GM21723 (cell line): ENCODE data around the gene SFRP5.

Source experiments
- ATAC-seq: cut with Tn5 transposase; IDR thresholded peaks from one replicate; pipeline ENCODE4 v1.9.1; 2021; ENCODE audit warnings: mild to moderate bottlenecking, moderate library complexity; ENCODE audit not compliant: unreplicated experiment

The SFRP5 gene

GRCh38 chr10:97766996-97767924 lies 4.5 kb downstream of the SFRP5 start:
- ATAC-seq: no peak

- ATAC-seq: no peak
Observed at GRCh38 chr10:97766106-97766810, 5.5 kb downstream of the SFRP5 start.

GRCh38 chr10:97765201-97765600 lies 6.6 kb downstream of the SFRP5 start:
- ATAC-seq: no peak

DNA sequence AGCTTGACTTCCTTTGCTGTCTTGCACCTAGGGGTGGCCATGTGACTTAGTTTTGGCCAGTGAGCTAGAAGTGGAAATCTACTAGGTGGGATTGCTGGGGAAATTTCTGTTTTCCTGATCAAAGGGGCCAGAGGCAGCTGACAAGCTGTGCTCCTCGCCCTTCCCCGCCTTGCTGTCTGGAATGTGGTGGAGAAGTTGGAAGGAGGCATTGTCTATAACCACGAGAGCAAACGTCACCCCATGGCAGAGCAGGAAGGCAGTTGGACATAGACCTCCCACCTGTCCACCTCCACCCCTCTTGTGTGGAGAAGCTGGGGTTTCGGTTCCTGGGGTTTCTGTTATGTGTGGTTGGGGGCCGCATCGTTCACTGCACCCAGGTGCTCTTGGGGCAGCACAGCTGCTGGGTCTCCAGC lies 7.3 kb downstream of the SFRP5 start:
- ATAC-seq: no peak

DNA sequence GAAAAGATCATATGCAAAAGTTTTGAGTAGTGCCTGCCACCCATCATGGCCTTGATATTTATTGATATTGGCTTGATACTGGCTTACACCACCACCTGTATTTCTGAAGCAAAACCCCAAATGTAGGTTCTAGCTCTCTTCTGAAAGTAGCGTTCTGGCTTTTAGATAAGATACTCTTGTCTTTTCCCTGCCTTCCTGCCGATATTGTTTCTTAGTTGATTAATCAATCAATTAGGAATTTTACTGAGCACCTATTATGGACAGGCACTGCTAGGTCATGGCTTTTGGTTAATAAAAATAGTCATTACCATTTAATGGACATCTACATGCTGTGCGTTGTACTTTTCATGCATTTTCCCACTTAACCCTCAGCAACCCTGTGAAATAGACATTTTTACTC lies 7.9 kb downstream of the SFRP5 start:
- no peak for ATAC-seq

DNA sequence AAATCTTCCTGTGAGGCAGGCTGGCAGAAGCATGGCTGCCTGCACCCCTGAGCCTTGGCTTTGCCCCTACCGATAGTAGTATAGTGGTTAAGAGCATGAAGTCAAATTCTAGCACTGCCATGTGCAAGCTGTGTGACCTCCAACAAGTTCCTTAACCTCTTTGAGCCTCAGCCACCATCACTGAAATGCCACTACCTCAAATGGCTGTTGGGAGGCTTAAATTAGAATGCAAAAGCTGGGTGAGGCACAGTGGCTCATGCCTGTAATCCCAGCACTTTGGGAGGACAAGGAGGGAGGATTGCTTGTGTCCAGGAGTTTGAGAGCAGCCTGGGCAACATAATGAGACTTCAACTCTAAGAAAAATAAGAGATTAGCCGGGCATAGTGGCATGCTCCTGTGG lies 8.4 kb downstream of the SFRP5 start:
- ATAC-seq: no peak

GRCh38 chr10:97762816-97763215 lies 9.0 kb downstream of the SFRP5 start:
- ATAC-seq: no peak

DNA sequence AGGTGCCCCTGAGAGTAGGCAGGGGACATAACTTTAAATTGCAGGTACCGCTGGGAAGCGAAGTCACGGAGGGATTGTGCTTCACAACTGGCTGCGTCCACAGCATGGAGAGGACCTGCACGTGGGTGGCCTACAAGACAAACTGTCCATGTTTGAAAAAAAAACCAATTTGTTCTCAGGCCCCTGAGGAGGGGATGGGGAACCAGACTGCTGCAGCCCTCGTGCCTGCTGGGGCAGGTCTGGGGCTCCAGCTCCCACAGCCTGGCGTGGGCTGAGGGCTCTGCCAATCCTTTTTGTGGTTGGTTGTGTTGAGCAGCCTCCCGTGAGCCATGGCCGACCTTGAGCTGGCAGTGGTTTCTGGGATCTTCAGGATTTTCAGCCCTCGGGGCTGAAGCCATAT lies 9.7 kb downstream of the SFRP5 start:
- ATAC-seq: no peak

DNA sequence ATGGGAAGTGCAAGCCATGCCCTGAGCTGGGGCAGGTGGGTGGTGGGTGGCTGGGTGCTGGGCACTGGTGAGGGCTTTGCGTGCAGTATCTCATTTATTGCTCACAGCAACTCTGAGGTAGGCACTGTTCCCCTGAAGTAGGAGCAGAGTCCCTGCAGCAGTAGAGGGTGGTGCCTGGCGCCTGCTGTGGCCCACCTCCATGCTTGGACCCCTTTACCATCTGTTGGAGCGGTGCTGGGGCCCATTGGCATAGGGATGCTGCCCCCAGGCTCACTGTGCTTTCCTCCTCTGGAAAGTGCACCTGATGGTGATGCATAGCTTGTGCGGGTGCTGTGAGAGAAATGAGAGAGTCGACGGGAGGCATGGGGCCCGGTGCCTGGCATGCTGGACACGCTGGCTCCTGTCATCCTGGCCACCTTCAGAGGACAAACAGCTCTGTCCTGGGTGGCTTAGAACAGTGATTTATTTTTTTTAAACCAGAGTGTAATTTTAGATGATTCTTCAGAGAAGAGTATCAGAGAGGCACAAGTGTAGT lies 10.4 kb downstream of the SFRP5 start:
- ATAC-seq: no peak

DNA sequence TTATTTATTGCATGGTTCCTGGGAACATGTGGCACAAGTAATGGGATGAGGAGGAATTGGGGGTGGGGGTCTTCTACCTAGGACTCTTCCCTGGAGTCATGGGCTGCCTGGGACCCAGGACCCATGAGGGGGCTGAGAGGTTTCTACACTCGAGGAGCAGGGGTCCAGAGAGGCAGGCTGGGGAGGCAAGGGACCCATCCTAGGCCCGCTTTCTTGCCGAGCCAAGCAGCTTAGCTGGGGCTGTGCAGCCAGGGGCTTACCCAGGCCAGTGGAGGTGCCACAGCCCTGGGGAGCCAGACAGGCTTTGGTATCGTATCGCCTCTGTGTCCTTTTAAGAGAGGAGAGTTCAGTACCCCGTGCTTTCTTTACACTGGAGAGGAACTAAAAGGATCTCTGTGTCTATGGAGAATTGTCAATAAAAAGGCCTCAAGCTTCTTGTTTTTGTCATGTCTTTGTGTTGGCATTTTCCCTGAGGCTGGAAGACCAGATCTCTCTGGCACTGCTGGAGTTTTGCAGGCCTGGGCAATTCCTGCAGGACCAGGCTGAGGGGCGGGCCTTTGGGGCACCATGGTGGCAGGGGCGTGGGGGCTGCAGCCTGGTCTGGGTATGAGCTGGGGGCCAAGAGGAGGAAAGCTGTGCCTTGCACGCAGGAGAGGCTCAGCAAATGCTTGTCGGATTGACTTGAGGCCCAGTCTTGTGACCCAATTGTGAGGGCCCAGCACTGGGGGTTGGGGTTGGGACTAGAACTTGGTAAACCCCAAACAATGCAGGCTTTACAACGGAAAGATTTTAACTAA lies 11.1 kb downstream of the SFRP5 start:
- ATAC-seq: no peak

DNA sequence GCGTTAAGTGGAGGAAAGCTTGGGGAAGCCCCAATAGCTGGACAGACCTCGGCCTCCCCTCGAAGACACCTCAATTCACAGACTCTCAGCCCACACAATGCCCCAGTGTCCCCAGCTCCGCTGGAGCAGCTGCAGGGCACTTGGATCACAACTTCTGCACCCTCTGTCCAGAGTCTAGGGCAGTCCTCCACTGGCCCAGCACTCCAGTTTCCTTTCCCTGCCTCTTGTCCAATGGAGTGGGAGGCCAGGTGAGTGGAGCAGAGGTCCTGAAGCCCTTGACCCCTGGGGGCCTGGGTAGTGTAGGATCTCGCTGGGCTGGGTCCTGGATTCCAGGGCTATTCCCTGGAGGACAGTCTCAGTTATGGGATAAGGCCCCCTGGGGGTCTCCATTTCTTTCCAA lies 11.9 kb downstream of the SFRP5 start:
- no peak for ATAC-seq

DNA sequence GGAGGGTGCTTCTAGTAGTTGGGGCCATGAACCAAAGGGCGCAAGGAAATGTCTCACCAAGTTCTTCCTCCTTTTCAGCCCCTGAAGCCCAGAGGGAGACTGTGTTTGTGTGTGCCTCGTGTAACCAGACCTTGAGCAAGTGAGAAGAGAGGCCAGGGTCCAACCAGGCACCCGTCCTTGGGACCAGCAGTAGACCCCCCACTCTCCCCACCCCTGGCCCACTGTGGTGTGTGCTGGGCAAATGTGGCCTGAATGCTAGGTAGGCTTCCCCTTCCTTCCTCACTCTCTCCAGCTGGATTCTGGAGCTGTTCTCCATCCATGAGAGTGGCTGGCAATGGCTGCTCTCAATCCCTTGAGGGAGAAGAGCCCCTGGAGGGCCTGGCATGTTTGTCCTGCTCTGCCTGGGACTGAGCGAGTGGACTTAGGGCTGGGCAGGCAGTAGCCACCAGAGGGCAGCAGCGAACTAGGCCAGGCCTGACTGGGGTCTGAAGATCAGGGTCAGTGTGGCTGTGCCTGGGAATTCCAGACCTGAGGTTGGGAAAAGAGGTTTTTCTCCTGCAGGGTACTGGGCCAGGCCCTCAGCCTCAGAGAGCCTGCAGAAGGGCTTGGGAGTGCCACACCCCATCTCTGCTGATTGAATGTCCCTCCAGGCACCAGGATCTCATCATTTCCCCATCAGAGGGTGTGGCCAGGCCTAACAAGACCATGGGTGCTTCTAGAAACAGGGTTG lies 12.5 kb downstream of the SFRP5 start:
- no peak for ATAC-seq

DNA sequence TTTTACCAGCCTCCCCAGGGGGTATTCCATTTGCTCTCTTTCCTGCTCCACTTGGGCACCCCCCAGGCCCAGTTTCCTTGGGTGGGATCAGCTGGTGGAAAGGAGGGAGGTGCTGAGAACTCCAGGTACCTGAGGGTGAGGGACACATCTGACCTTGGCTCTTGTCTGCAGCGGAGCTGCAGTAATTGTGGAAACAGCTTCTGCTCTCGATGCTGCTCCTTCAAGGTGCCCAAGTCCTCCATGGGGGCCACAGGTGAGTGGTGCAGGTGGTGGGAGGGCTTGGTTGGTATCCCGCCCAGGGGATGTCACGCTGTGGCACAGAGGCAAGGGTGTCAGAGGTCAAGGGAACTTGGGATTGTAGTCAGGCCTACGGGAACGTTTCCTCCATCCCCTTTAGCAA lies 14.3 kb downstream of the SFRP5 start:
- ATAC-seq: no peak

GRCh38 chr10:97755718-97756117 lies 16.1 kb downstream of the SFRP5 start:
- no peak for ATAC-seq

DNA sequence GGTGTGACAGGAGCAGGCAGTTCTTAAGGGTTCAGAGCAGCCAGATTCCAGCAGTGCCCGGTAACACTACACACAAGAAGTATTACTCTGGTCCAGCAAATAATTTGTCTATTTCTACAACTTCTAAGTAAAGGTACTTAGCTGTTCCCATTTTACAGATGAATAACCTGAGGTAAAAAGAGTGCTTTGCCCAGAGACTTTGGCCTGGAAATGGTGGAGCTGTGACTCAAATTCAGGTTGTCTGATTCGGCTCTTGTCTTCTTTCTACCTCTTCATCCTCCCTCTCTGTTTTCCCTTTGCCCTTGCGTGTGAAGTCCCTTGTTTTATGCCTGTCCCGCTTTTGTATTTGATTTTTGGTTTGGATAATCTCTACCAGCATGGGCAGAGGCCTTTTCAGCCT lies 17.1 kb downstream of the SFRP5 start:
- no peak for ATAC-seq

DNA sequence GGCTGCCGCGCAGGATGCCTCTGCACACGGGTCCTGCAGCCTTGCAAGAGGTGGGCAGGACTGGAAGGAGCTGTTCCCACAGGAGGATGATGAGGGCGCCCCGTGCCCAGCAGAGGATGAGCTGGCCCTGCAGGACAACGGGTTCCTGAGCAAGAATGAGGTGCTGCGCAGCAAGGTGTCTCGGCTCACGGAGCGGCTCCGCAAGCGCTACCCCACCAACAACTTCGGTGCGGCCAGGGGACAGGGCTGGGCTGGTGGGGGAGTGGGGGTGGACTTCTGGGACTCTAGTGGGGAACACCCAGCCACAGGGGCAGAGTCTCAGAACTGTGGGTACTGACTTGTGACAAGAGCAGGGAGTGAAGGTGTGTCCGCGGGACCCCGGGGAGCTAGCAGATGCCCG lies 18.8 kb downstream of the SFRP5 start:
- no peak for ATAC-seq

- no peak for ATAC-seq
Observed at GRCh38 chr10:97748116-97748515, 23.7 kb downstream of the SFRP5 start.

- no peak for ATAC-seq
Observed at GRCh38 chr10:97747573-97747972, 24.2 kb downstream of the SFRP5 start.

GRCh38 chr10:97744405-97745035 lies 27.3 kb downstream of the SFRP5 start:
- no peak for ATAC-seq
